Amygdala (tissue), 56 donors: ENCODE measurements around the gene CRBN.

ENCODE experiments used
- DNase-seq, 56 donors: peaks; one replicate each; lab custom pipeline; 2025; lab: John Stamatoyannopoulos, UW

CRBN gene

GRCh38 chr3:3179407-3180094 is at the start of gene CRBN:
Gene CRBN, minus strand, starts transcription at chr3:3179691. Its CDS starts 4 bp downstream, at chr3:3179687.
- DNase-seq: peak; percentile 13 to 93 (median 83)

- no peak for DNase-seq
These were observed 48.1 kb upstream of the CRBN start for GRCh38 chr3:3227640-3228039.

DNA sequence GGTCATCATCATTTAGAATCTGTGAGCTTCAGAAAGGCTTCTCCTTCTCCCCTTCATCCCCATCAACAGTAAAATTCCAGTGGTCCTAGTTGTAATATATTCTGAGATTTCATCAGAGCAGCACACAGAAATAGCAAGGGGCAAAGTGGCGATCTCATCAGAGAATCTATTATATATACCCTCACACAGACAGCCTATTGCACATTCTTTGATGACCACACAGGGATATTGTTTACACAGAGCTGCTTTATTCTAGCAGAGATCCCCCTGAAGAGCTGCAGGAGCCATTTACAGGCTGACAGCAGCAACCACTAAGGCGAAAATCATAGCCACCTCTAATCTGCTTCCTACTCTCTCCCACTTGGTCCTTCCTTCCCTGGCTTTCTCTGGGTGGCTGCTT is 42.0 kb upstream of the CRBN start:
- DNase-seq: no peak

GRCh38 chr3:3216401-3216800 is 36.9 kb upstream of the CRBN start:
- no peak for DNase-seq

- no peak for DNase-seq
These were observed 33.4 kb upstream of the CRBN start for GRCh38 chr3:3212781-3213440.

GRCh38 chr3:3209714-3210113 is 30.2 kb upstream of the CRBN start:
- no peak for DNase-seq

- no peak for DNase-seq
These were observed 29.6 kb upstream of the CRBN start for GRCh38 chr3:3209057-3209456.

- no peak for DNase-seq
These were observed 22.1 kb upstream of the CRBN start for GRCh38 chr3:3201611-3202010.

GRCh38 chr3:3200632-3201212 is 21.2 kb upstream of the CRBN start:
- peak in 33 of 56 donors; percentile 0 to 76 (median 12) for DNase-seq

DNA sequence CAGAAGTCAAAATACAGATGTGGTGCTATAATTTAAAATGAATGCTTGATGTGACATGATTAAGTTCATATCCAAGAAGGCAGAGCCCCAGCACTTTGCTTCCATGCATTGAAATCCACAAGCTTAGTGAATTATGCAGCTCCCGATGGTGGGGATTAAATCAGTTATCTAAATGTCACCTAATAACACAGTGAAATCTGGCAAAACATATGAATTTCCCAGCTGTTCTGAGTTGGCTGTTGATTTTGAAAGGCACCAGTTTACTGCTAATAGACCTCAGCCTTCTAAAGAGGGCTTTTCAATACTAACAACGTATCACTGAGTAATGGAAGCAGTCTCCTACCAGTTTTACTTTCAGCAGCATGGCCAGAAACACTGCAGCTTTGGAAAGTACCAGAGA is 19.8 kb upstream of the CRBN start:
- no peak for DNase-seq

DNA sequence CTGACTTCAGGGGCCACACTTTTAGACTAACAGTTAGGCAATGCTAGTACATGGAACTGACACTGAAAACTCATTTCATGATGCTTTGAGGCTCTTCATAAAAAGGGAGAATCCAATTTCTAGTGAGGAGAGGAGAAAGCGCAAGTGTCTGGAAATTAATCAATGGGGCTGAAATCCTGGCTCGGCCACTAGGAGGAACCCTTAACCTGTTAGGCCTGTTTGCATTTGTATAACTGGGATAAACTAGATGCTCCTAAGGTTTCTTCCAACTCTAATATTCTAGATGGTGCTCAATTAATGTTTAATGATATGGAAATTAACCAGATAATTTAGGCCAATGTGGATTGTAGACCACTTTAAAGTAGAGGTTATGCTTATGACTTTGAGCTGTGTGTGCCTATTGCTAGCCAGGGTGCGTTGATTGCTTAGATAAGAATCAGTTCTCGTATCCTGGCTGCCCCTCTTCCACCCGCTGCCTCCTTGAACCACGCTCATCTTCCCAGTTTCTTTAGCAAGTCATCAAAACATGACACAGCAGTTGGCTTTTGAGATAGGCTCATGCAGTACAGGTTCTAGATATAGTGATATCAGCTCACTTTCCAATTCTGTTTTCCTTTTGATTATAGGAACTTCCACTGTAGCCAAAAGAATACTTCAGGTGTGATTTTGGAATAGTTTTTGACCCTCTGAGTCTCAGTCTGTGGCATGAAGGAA is 16.8 kb upstream of the CRBN start:
- DNase-seq: peak in 2 of 56 donors; percentile 8 to 31

GRCh38 chr3:3194861-3195260 is 15.4 kb upstream of the CRBN start:
- DNase-seq: no peak

DNA sequence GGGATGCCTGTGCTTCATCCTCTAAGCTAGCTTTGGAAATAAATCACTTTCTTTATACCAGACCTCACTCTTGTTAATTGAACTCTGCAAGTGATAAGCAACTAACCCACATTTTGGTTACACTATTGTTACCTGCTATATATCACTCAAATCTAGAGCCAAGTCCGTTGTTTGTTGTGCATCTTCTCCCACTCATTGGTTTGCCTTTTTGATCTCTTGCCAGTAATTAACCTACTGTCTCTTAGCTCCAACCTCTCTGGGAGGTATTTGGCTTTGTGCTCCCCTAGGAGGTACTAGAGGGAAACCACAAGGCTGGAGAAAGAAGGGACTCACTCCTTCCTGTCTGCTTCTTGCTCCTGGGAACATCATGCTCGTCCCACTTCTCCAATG is 12.8 kb upstream of the CRBN start:
- no peak for DNase-seq

GRCh38 chr3:3191675-3192285 is 12.3 kb upstream of the CRBN start:
- no peak for DNase-seq

DNA sequence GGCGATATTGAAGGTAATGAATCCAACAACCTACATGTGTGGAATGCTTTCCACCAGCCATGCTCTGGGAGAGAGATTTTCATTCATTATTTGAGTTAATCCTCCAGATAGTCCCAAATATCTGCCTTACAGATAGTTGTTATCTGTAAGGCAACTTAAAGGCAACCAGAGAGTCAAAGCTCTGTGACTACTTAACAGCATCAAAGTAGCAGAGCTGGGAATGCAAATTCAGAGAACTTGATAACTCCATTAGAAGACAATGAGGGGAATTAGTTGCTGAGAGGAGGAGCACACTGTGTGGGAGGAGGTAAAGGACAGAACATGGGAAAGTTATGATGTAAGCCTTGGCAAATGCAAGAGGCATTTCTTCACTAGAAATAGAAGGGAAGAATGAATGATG is 10.5 kb upstream of the CRBN start:
- no peak for DNase-seq

GRCh38 chr3:3189102-3189727 is 9.7 kb upstream of the CRBN start:
- DNase-seq: no peak

GRCh38 chr3:3184876-3185275 is 5.4 kb upstream of the CRBN start:
- no peak for DNase-seq

DNA sequence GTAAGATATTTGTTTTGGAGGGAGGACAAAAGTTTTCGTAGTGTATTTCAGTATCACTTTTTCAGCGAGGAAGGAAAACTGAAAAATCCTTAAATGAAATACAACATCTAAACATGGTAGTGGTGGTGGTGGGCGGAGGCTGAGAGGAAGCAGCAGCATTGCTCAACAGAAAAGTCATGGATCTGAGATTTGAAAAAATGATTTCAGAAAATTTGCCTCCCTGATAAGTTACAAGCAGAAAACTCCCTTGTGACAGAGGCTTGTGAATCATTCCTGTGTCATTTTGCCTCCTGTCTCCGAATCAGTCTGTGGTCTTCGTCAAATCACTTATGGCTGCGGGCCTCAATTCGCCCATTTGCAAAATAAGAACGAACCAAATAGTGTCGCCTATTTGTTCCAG is 965 bp upstream of the CRBN start:
- no peak for DNase-seq

DNA sequence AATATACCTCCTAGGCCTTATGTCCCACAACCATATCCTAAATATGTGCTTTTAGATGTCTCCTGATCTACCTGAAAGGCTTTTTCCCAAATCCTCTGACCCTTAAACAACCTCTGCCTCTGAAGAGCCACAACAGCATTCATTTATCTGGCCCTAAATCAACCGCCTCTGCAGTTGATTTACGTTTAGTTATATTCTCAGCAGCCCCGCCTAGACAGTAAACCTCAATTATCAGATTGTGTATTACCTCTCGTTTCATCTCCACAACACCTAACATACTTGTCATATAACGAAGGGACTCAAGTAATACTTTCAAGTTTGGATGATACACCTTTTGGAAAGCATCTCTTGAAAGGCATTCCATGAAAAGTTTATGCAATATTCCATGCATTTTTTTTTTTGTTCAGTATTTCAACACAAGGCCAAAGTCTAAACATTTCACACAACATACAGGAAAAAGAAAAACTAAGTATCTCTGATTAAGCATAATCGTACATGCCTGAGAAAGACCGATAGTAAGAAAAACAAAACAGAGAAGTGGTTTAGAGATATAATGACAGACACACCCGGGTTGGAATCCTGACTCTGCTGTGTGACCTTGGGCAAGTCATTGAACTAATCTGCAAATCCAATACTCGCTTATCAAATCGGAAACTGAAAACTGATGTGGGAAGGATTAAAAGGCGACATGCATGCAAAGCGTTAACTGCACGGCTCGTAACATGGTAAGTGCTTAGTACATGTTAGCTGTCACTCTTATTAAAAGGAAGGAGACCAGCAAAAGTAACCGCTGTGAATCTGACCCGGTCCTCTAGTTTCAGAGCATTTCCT is 778 bp downstream of the CRBN start:
- no peak for DNase-seq
